ENCODE results near the gene CCDC17.

Gene CCDC17

GRCh38 chr1:45623972-45624371, at the start of gene CCDC17:
CCDC17 (minus strand) TSS chr1:45624054; CDS start chr1:45623909, 145 bp downstream.
- DNase-seq, result no peak

GRCh38 chr1:45669859-45670655, 46.2 kb upstream of the CCDC17 start:
- DNase-seq, result no peak

GRCh38 chr1:45669379-45669778, 45.5 kb upstream of the CCDC17 start:
- no peak for DNase-seq

GRCh38 chr1:45668526-45668925, 44.7 kb upstream of the CCDC17 start:
- no peak for DNase-seq

- no peak for DNase-seq
These were observed 43.7 kb upstream of the CCDC17 start for GRCh38 chr1:45667321-45668111.

GRCh38 chr1:45666836-45667235, 43.0 kb upstream of the CCDC17 start:
- no peak for DNase-seq

DNA sequence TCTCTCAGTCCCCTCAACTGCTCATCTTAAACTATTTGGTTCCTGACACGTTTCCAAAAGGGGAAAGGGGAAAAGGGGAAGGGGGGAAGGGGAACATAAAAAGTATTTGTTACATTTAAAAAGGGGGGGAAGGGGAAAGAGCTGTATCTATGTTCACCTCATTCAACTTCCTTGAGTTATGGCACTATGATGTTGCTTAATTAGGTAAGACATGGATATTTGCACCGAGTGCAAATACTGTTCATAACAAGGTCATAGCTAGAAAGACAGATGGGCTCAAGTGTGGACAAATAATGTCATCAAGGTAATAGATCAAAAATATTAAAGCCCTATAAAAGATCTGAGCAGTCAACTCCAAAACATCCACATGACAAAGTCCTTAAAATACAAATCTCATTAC, 36.5 kb upstream of the CCDC17 start:
- DNase-seq, result no peak

- no peak for DNase-seq
These were observed 35.4 kb upstream of the CCDC17 start for GRCh38 chr1:45659222-45659621.

- DNase-seq, result no peak
These were observed 34.3 kb upstream of the CCDC17 start for GRCh38 chr1:45658171-45658570.

GRCh38 chr1:45656573-45657226, 32.8 kb upstream of the CCDC17 start:
- no peak for DNase-seq

GRCh38 chr1:45654540-45655280, 30.9 kb upstream of the CCDC17 start:
- DNase-seq, result no peak

DNA sequence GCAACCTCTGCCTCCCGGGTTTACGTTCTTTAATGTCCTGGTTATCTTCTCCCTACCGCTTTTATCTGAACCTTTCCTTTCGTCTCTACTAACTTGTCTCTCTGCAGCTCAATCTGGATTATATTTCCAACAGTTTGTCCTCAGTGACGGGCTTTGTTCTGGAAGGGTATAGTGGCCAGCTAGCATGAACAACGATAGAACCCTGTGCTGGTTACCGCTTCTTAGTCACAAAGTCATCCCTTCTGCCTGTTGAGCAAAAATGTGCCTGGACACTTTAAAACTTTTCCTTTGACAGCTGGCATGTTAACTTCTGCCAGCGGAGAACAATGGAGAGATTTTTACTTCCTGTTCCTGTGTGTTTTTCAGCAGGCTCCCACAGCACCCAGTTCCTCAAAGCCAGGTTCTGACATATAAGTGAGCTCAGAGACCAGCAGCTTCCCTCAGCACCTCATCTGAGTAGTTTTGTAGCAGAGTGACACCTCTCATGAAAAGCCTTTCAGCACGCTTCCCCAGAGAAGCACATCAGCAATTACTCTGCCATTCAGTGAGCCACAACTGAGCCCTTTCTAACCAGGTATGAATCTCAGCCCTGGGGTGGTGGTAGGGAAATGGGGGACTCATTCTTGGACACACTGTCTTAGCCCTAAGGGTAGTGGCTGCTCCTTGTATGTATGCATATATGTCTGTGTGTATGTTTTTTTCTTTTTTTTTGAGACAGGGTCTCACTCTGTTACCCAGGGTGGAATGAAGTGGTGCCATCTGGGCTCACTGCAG, 23.6 kb upstream of the CCDC17 start:
- no peak for DNase-seq

DNA sequence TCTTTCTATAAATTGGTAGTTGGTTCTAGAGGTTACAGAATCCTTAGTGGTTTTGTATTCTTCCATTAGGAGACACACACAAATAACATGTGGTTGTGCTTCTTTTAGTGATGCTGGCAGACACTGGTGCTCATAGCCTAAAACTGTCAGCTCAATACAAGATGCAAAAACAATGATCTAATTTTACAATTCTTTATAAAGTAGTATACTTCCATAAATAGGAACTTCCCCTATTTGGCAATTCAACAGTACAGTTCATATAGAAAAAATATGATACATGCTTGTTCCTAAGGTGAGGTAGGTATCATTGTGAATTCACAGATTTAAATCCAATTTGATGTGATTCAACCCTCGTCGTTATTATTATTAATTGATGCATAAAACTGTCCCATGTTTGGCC, 20.8 kb upstream of the CCDC17 start:
- no peak for DNase-seq

DNA sequence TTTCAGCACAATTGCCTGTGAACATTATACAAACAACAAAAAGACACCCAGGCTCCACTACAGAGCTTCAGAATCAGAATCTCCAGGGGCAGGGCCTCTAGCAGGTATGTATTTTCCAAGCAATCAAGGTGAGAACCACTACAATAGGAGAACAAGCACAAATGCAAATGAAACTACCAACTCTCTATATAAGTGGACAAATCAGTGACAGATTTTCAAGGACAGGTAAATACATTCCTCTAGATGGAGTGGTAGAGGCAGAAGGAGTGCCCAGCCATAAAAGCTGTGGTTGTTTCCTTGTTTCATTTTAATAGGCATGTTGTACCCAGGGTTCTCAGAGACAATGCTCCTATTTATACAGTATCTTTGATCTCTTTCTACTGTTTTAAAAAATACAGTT, 20.1 kb upstream of the CCDC17 start:
- DNase-seq, result no peak

GRCh38 chr1:45643321-45643720, 19.5 kb upstream of the CCDC17 start:
- DNase-seq, result no peak

DNA sequence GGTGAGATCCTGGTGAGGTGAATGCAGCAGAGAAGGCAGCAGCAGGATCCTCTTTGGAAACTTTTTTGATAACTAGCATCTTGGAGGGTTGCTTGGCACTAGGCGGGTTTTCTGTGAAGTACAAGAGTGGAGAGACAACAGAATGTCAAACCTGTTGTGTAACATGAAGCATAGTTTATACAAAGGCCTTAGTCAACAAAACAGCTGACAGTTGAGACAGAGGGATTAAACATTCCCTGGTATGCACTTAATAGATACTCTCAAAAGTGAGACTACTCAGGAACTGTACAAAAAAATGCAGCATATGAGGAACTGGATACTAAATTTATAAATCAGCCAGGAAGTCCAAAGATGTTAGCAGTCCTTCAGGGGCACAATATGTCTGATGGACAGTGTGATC, 16.4 kb upstream of the CCDC17 start:
- DNase-seq, result no peak

GRCh38 chr1:45635211-45635610, 11.4 kb upstream of the CCDC17 start:
- DNase-seq, result no peak

GRCh38 chr1:45630429-45630828, 6.6 kb upstream of the CCDC17 start:
- no peak for DNase-seq

GRCh38 chr1:45629035-45629434, 5.2 kb upstream of the CCDC17 start:
- DNase-seq, result no peak

GRCh38 chr1:45622524-45623394, 1.1 kb downstream of the CCDC17 start:
- DNase-seq, result no peak

DNA sequence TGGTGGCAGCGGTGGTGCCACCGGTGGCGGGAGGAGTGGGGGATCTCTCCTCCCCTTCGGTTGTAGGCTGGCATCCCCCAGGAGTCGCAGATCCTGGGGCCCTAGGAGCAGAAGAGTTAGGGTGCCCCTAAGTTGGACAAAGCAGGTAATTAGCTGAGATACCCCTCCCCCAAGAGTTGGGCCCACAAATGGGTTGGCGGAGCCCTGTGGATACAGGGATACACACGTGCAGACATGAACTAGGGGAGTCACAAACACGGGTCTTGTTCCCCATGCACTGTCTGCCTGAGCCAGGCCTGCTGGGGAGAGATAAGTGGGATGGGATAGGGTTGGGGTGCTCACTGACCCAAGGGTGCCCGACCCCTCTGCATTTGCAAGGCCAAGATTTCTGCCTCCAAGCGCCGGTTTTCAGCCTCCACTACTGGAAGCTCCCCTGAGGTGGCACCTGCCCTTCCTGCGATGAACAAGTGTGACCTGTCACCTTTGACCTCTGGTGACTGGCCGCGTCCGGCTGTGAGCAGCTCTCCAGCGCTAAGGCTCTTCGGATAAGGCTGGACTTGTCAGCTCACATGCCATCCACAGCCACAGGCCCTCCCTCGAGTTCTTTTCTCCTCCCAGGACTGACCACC, 1.8 kb downstream of the CCDC17 start:
- no peak for DNase-seq

Measured in NCI-H446 (cell line).